Activated B cell treated with CpG ODN at 0.5 μM for 24 hours (primary cell): Measurements from ENCODE around the gene AMOTL1. TPM values are rescaled to one million over a fixed set of nuclear protein-coding genes. Genes with fewer than 3 reads are reported as not detected.

Experiments
- ATAC-seq: fragments of 200-7000 bp; cut with Tn5 transposase; one replicate; pipeline ENCODE4 v1.10.0; 2021; ENCODE audit warnings: low read depth, mild to moderate bottlenecking, moderate library complexity
- CTCF ChIA-PET: fragments of 350-600 bp; sonication (Branson Sonifier 250); formaldehyde crosslinking; loops from one replicate; lab custom pipeline; 2021; ENCODE audit warnings: antibody characterized with exemption; lab: Charles Lee
- POLR2A ChIA-PET: fragments of 350-600 bp; sonication (Branson Sonifier 250); formaldehyde crosslinking; loops from one replicate; lab custom pipeline; 2021; ENCODE audit warnings: antibody characterized with exemption; lab: Charles Lee
- DNase-seq: peaks from one replicate; pipeline ENCODE4 v3.0.0; 2022
- H3K27ac Mint-ChIP-seq: one replicate; pipeline ENCODE4 v1.8.0; 2020; ENCODE audit warnings: mixed read lengths
- H3K27me3 Mint-ChIP-seq: one replicate; pipeline ENCODE4 v1.8.0; 2021; ENCODE audit warnings: mixed read lengths
- H3K36me3 Mint-ChIP-seq: one replicate; pipeline ENCODE4 v1.8.0; 2021; ENCODE audit warnings: low read depth, mixed read lengths
- H3K4me1 Mint-ChIP-seq: one replicate; pipeline ENCODE4 v1.8.0; 2021; ENCODE audit warnings: mixed read lengths
- H3K4me3 Mint-ChIP-seq: one replicate; pipeline ENCODE4 v1.8.0; 2020; ENCODE audit warnings: mild to moderate bottlenecking, mixed read lengths
- H3K9me3 Mint-ChIP-seq: one replicate; pipeline ENCODE4 v1.8.0; 2020; ENCODE audit warnings: mixed read lengths
- CTCF ChIP-seq: fragments of 200-600 bp; IDR thresholded peaks from one replicate; pipeline ENCODE4 v1.8.0; 2022; ENCODE audit warnings: antibody characterized with exemption, mild to moderate bottlenecking
- intact Hi-C: fragments of 100-400 bp; cut with micrococcal nuclease; formaldehyde crosslinking; loops from one replicate; pipeline ENCODE4 v1.15.1; 2024
- total RNA-seq: library from RNA; stranded (reverse); gene quantifications from 2 replicates; pipeline ENCODE4 v1.2.3, GENCODE V29; 2022

Gene AMOTL1
- total RNA-seq, 1 donor from 2014 or later: 1.0 TPM

GRCh38 chr11:94826415-94826814 lies 58.3 kb downstream of the AMOTL1 start:
- ChIA-PET POLR2A (no interaction called here), CTCF (no interaction called here)
- Mint-ChIP-seq H3K9me3 (no peaks in the 10 kb centered on the region), H3K27me3 (no peaks in the 10 kb centered on the region), H3K27ac (no peak overlapping the region), H3K36me3 (no peaks in the 10 kb centered on the region), H3K4me1 (no peaks in the 10 kb centered on the region), H3K4me3 (no peak overlapping the region)
- no peak for ATAC-seq
- intact Hi-C loops: no loop called here
- TF ChIP-seq CTCF: no peak
- DNase-seq: no peak

- DNase-seq: no peak
- Mint-ChIP-seq H3K27ac (no peak overlapping the region), H3K4me1 (no peaks in the 10 kb centered on the region), H3K36me3 (no peaks in the 10 kb centered on the region), H3K4me3 (no peak overlapping the region), H3K27me3 (no peaks in the 10 kb centered on the region), H3K9me3 (no peaks in the 10 kb centered on the region)
- ChIA-PET POLR2A (no interaction called here), CTCF (no interaction called here)
- intact Hi-C loops: no loop called here
- TF ChIP-seq CTCF: no peak
- ATAC-seq: no peak
These were observed 59.9 kb downstream of the AMOTL1 start for GRCh38 chr11:94828088-94828487.

- no peak for DNase-seq
- no peak for ATAC-seq
- H3K27me3 Mint-ChIP-seq: no peaks in the 10 kb centered on the region
- H3K27ac Mint-ChIP-seq: no peak overlapping the region
- no peak overlapping the region for H3K4me3 Mint-ChIP-seq
- intact Hi-C loops: no loop called here
- no peaks in the 10 kb centered on the region for H3K4me1 Mint-ChIP-seq
- no peaks in the 10 kb centered on the region for H3K36me3 Mint-ChIP-seq
- POLR2A ChIA-PET: no interaction called here
- CTCF ChIA-PET: no interaction called here
- H3K9me3 Mint-ChIP-seq: no peaks in the 10 kb centered on the region
- no peak for TF ChIP-seq CTCF
These were observed 62.8 kb downstream of the AMOTL1 start for GRCh38 chr11:94830722-94831510.

- no peaks in the 10 kb centered on the region for H3K9me3 Mint-ChIP-seq
- TF ChIP-seq CTCF: no peak
- H3K4me1 Mint-ChIP-seq: no peaks in the 10 kb centered on the region
- H3K27me3 Mint-ChIP-seq: no peaks in the 10 kb centered on the region
- H3K36me3 Mint-ChIP-seq: no peaks in the 10 kb centered on the region
- ChIA-PET CTCF (no interaction called here), POLR2A (no interaction called here)
- H3K27ac Mint-ChIP-seq: no peak overlapping the region
- DNase-seq: no peak
- H3K4me3 Mint-ChIP-seq: no peak overlapping the region
- ATAC-seq: no peak
- intact Hi-C loops: no loop called here
These were observed 63.4 kb downstream of the AMOTL1 start for GRCh38 chr11:94831529-94831928.

- H3K4me3 Mint-ChIP-seq: no peak overlapping the region
- H3K36me3 Mint-ChIP-seq: no peaks in the 10 kb centered on the region
- H3K9me3 Mint-ChIP-seq: no peaks in the 10 kb centered on the region
- POLR2A ChIA-PET: no interaction called here
- DNase-seq (no peak), ATAC-seq (no peak)
- no peaks in the 10 kb centered on the region for H3K4me1 Mint-ChIP-seq
- intact Hi-C loops: no loop called here
- H3K27ac Mint-ChIP-seq: no peak overlapping the region
- CTCF ChIA-PET: no interaction called here
- H3K27me3 Mint-ChIP-seq: no peaks in the 10 kb centered on the region
- TF ChIP-seq CTCF: no peak
These were observed 64.6 kb downstream of the AMOTL1 start for GRCh38 chr11:94832604-94833235.
